GM18909 (cell line): ENCODE results near the gene RAPGEF2.

Experiments
- ATAC-seq: cut with Tn5 transposase; IDR thresholded peaks from one replicate; pipeline ENCODE4 v1.9.1; 2021; ENCODE audit warnings: mild to moderate bottlenecking; ENCODE audit not compliant: unreplicated experiment, poor library complexity

The RAPGEF2 gene

DNA sequence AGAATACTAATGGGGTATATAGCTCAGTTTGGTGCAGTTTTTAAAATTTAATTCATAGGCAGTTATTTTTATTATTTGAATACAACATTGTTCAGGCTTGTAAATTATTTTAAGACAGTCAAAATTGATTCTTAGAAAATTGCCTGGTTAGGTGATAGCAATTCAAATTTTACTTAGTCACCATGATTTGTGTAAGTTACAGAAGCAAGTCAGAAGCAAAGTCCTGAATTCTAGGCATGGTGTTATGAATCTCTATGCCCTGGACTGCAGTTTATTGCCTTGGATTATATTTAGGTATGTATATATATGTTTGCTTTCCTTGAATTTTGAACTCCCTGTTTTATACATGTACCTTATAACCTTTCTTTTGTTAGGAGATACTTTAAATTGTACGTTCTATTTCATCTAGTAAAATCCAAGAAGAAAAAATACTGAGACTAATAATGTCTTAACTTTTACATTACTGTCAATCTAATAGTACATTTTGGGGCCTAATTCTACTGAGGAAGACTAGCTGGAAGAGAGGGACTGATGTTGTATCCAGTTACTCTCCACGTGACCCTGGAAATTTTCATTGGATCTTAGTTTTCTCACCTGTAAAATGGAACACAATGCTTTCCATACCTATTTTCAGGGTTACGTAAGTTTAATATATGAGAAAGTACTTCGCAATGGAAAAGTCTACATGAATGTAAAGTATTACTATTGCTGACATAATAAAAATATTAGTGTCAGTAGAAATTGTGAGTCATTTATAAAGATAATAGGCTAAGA lies 25.1 kb downstream of the RAPGEF2 start:
- ATAC-seq = no peak

DNA sequence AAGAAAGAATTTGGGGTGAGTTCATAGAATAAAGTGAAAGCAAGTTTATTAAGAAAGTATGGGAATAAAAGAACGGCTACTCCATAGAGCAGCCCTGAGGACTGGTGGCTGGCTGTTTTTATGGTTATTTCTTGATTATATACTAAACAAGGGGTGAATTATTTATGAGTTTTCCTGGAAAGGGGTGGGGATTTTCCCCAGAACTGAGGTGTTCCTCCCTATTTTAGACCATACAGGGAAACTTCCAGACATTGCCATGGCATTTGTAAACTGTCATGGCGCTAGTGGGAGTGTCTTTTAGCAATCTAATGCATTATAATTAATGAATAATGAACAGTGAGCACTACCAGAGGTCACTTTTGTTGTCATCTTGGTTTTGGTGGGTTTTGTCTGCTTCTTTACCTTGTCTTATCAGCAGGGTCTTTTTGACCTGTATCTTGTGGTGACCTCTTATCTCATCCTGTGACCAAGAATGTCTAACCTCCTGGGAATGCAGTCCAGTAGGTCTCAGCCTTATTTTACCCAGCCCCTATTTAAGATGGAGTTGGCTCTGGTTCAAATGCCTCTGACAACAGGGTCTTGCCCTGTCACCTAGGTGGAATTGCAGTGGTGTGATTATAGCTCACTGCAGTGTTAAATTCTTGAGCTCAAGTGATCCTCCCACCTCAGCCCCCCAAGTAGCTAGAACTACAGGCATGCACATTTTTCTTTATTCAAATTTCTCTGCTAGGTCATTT lies 27.1 kb downstream of the RAPGEF2 start:
- no peak for ATAC-seq

DNA sequence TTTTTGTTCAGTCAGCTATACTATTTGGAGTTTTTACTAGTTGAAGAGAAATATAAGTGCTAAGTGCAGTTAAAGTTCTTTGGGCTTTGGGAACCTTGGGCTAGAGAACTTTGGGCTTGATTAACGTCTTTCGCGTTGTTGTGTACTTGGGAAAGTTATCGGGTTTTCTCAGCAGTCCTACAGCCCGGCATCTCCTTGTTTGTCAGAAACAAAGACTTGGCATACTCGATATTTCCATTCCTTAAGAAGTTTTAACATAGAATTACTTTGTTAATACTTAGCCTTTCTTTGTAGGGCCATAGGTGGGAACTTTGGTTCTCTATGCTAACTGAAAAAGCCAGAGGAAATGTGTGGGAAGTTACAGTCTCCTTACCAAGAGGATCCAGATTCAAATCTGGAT lies 28.7 kb downstream of the RAPGEF2 start:
- no peak for ATAC-seq

DNA sequence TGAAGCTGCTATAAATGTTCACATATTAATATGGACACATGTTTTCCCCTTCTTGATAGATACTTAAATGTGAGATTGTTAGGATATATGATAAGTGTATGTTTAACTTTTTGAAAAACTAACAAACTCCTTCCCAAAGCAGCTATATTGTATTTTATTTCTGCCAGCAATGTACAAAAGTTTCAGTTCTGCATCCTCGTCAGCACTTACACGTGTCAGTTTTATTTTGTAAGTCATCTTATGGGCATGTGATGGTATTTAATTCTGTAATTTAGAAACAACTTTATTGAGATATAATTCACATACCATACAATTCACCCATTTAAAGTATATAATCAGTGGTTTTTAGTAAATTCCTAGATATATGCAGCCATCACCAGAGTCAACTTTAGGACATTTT lies 31.6 kb downstream of the RAPGEF2 start:
- ATAC-seq = no peak

DNA sequence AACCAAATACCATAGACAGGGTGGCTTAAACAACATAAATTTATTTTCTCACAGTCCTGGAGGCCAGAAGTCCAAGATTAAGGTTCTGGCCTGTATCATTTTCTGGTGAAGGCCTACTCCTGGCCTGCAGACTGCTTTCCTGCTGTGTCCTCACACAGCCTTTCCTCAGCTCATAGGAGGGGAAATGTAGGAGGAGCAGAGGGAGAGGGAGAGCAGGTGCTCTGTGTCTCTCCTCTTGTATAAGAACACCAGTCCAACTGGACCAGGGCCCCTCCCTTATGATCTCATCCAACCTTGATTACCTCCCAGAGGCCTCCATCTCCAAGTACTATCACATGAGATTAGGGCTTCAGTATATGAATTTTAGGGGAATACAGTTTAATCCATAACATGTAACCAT lies 34.3 kb downstream of the RAPGEF2 start:
- no peak for ATAC-seq

DNA sequence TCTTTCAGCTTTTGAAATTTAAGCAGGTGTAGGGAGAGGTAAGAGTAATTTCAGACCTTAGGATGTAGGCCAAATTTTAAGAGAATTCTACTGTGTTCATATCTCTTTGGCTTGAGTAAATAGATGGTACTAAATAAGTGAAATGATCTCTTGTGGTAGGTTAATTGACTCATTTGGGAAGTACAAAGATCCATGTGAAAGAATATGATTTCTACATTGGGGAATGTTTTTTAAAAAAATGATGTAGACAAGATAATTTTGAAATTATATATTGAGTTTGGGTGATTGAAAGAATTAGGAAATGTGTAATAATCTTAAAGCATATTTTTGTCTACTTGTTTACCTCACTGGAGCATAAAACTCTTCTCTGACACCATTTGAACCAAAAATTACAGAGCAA lies 35.6 kb downstream of the RAPGEF2 start:
- no peak for ATAC-seq

DNA sequence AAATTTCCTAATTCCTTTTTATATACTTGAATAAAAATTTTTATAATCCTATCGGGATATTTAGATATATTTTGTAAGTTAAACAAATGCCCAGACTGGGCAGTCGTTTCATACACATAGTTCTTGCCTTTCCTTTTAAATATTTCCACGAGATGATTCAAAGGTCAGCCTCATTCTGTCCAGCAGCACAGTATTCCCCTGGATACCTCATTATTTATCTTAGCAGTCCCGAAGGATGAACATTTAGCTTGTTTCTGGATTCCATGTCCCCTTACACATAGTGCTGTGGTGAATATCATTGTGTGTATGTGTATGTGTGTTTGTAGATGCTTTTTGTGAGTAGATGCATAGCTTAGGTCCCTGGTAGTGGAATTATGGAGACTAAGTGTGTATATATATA lies 38.3 kb downstream of the RAPGEF2 start:
- no peak for ATAC-seq

DNA sequence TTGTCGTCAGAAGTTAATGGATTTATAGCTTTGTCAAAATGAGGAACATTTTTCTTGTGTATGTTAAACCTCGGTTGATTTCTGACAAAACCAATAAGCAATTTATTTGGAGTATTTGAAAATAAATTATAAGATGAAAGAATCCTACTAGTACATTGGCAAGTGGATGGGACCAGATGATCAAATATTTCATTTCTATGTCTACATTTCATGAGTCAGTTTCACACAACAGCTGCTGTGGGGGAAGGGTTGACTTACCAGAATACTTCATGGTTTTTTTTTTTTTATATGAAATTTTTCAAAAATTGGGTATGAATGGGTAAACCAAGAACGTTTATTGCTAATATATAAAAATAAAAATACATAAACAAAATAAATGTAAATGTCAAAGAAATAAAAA lies 39.4 kb downstream of the RAPGEF2 start:
- ATAC-seq = no peak

DNA sequence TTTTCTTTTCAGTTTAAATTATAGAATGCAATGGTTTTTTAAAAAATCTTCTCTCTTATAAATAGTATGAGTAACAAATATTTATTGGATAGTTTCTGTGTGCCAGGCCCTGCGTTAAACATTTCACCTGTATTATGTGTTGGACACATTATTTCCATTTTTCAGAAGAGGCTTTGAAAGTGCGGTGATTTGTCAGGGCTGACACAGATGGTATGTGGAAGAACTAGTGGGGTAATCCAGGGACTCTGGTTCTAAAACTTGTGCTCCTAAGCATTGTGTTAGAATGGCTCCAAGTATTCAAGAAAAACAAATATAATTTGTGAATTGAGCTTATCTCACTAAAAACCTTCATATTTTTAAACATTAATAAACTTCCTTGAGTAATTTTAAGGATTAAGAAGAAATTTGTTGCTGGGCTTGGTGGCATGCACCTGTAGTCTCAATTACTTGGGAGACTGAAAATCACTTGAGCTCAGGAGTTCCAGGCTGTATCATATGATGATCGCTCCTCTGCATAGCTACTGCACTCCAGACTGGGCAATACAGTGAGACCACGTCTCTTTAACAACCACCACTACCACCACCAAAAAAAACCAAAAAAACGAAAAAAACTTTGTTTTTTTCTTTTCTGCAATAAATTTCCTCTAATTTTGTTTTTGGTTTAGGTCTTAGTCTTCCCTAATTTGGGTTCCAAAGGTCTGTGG lies 40.0 kb downstream of the RAPGEF2 start:
- no peak for ATAC-seq

DNA sequence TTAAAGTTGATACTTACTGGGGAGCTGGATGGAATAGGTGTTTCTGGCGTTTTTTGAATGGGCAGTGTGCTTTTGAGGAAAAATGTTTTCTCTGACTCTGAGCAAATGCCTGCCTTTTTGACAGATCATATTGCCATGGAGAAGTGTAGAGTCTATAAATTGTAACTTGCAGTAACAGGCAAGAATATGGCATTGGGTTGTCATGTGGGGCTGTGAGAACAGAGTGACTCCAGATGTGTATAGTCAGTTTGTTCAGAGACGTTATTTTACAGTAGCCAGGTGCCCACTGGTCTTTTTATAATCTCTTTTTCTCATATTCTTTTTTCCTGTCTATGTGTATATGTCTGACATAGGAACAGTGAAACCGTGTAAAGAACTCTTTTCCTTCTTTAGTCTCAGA lies 40.8 kb downstream of the RAPGEF2 start:
- no peak for ATAC-seq

DNA sequence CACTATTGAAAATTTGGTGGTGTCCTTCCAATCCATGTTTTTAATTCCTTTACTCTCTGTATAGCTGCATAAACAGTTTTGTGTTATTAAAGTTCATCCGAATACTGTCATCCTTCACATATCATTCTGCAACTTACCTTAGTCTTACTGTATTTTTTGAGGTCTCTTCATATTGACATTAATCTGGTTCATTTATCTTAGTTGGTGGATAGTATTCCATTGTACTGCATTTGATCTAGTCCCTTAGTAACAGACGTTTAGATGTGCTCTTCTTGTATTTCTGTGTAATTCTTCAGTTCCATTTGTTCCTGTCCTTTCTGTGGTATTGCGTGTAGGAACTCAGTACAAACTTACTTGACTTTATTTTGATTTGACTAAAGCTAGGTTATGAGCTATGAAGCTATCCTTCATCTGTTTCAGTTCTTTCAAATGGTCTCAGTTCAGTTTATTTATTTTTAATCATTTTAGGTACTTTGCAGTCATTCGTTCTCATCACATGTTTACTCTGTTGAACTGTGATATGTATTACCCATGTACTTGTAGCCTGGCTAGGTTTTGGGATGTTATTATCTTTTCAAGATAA lies 41.3 kb downstream of the RAPGEF2 start:
- no peak for ATAC-seq

DNA sequence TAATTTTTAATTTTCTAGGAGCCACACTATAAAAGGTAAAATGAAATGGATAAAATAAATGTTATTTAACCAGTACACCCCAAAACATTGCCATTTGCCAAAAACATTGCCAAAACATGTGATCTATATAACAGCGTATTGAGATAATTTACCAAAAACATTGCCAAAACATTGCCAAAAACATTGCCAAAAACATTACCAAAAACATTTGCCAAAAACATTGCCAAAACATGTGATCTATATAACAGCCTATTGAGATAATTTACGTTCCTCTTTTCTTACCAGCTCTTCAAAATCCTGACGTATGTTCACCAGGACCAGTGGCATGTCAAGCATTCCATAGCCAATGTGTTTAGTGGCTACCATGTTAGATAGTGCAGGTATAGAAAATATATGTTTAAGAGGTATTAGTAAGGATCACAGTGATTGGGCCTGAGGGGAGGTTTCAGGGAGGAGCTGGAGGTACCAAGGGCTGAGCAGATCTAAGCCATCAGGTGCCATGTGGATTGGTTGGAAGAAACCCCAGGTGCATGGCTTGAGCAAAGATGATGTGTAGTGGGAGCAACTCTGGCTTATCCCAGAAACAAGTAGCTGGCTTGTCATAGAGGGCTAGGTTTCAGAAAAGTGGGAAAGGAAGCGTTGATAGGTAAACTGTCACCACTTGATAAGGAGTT lies 42.6 kb downstream of the RAPGEF2 start:
- no peak for ATAC-seq

DNA sequence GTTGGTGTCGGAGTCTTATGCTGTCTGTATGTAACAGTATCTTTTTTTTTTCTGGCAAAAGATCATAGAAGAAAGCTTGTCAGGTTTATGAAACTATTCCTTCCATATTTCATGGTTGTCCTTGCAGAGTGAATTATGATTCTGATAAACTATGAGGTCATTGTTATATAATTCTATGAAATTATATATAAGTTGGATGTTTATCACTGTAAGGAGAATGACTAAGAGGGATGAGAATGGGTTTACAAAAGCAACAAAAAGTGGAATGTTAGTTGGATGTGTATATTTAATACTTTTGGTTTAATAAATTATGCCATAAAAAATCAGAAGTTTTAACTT lies 43.1 kb downstream of the RAPGEF2 start:
- no peak for ATAC-seq

DNA sequence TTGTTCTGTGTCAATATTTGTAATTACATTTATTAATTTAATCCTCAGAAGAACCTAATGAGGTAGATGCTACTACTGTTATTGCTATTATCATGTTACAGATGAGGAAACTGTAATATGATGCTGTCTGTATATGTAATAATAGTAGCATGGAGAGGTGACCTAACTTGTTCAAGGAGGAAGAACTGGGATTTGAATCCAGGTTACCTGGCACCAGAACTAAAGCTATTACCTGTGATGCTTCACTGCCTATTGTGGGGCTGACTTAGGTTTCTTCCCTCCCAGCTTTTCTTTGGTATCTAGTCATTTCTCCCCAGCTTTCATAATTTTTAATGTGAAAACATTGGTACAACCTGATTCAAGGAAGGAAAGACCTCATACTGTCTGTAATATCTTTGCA lies 43.6 kb downstream of the RAPGEF2 start:
- no peak for ATAC-seq

DNA sequence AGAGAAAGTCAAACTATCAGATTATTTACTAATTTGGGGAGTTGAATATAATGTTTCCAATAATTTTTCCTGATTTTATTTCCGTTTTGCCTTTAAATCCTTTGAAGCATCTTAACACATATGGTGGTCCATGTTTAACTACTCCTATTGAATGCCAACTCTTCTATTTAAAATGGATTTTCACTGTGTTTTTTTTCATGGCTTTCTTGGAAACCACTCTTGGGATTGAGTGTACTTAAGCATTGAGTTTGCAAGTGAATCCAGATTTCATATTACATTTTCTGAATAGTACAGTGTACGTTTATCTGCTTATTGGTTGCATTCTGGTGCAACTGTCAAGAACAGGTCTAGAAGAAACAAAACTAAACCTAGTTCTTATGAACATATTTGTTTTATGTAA lies 45.6 kb downstream of the RAPGEF2 start:
- no peak for ATAC-seq

DNA sequence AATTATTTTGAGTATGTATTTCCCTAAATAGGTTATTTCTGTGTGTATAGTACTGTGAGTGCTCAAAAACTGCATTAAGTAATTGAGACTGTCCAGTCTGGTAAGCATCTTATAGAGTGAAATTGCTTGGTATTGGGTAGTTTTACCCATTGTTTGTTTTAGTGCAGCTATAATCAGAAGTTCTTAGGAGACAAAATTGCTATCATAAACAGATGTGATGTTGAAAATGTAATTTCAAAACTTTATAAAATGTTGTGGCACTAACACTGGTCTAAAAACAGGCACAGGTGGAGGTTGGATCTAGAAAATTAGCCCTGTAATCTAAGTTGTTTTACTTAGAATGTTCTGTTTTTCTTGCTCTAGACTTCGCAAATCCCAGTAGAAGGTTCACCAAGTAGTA lies 46.8 kb downstream of the RAPGEF2 start:
- no peak for ATAC-seq

DNA sequence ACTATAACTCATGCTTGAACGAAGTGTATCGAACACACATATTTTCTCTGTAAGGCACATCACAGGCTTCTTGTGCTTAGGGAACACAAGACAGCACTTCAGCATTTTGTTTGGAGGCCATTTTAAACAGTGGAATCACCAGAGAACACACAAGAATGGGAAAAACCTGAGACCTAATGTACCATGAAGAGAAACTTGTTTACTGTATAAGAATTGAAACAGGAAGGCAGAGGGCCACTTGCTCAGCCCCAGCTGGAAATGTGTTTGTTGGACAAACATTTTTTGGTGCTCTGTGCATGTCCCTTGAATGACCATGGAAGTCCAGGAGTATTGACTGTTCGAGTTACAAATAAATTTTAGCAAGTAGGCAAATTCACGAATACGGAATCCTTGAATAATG lies 47.5 kb downstream of the RAPGEF2 start:
- peak; percentile 49 for ATAC-seq

DNA sequence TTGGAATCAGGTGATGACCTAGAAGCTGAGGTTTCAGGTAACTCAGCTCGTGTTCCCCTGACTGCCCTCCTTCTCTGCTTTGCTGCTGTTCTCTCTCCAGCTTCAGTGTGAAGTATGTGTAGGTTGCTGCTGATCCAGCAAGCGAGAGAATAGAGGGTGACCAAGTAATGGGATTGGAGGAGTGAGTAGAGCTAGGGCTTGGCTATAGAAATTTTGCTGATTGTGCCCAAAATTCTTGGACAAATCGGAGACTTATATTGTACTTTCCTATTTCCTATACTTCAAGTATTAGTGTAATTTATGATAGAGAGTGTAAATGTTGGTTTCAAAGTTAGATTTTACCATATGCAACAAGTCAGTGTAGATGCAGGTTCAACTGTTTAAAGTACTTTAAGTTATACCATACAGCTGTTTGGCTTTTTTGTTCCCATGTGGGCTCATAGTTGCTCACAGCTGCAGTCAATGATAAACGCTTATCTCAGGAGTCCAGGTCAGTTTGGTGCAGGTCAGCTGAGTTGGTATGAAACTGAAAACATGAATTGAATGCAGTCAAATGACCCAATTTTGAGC lies 48.0 kb downstream of the RAPGEF2 start:
- peak; percentile 79 for ATAC-seq

DNA sequence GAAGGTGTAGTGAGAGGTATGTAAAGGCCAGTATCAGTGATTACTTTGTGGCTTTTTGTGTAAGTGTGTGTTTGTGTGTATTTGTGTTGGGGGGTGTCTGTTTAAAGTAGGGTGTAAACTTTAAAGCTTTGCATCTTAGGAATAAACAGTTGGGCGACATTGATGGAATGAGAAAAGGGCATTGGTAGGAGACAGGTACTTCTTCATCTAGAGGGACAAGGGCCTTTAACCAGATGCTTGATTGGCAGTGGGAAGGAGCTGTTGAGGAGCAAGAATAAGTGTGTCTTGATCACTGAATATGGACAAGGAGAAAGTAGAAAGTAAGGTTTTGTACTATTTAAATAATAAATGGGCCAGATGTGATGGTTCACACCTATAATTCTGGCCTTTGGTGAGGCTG lies 48.8 kb downstream of the RAPGEF2 start:
- ATAC-seq = no peak

DNA sequence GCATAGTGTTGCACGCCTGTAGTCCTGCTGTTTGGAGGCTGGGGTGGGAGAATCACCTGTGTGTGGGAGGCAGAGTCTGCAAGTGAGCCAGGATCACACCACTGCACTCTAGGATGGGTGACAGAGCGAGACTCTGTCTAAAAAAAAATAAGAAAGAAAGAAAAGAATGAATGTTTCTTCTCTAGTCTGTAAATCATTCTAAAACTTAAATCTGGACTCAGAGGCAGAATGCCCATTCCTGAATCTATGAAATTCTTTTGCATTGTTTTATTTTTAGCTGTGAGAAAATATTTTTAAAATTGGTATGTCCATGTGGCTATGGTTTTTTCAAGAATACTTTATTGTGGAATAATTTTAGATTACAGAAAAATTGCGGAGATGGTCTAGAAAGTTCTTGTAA lies 49.3 kb downstream of the RAPGEF2 start:
- ATAC-seq = no peak
